ENCODE results near the gene NAALADL2.

Gene NAALADL2

DNA sequence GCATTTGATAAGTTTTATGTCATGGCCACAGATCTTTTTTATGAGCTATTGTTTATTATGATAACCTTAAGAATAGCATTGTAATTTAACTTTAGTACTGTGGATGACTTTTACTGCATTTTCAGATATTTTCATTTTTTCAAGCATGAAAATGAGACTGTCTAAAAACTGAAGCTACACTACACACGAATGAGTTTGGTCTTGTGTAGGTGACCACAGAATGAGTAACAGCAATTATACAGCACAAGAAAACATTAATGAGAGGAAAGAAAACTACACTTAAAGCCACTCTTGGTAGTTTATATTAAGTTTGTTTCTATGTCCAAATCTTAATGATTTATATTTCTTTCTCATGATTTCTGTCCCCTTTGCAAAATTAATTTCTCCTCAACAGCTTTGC is 809.2 kb downstream of the NAALADL2 start:
- DNase-seq (ENCODE audit: low spot score) = no peak

DNA sequence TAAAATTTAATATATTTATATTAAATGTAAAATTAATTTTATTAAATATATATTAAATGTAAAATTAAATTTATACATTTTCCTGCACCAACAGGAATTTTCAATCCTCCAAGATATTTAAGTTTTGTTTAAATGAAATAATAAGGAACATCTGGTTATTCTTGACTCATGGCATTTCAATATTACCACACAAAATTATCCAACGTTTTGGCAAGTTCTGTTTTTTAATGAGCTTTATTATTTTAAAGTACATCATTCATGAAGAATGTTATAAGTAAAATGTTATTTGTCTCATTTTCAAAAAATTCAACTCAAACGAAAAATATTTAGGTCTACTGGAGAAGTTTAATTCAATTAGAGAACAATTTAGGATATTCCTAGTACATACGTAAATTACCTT is 811.4 kb downstream of the NAALADL2 start:
- DNase-seq (ENCODE audit: low spot score) = no peak

DNA sequence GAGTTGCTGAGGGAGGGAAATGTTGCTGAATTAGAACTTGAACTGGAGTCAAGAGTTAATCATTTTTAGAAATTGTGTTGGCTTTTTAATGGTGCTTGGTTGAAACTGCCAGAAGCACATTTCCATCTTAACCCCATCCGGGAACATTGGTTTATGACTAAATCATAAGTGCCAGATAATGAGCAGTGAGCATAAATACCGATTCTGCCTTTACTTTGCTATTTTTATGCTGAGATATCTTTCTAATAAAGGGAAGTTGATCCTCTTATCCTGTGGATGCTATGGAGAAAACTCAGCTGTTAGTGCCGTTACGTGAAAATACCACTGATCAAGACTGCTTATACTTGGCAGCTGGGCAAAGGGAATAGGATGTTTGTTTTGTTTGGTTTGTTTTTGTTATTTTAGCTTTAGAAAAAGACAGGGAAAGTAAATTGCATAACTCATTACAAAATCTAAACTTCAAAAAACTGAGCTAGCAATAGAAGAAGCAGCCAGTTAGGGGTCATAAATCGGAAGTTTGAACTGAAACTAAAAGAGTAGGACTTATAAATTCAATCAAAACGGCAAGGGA is 813.1 kb downstream of the NAALADL2 start:
- no peak for DNase-seq (ENCODE audit: low spot score)

DNA sequence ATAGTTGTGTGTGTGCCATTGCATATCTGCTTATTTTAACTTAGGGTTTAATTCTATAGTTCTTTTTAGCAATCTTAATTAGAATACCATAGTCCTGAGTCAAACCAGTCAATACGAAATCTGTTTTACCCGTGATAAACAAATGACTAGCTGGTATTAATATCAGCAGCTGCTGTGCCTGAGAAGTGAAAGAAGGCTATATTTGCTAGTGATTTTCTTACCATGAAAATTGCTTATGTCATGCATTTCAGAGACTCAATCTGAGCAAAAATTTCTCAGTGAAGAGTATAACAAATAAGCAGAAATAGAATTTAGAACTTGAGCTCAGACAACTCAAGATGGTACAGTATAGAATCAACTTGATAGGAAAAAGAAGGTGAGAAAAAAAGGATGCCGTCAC is 820.4 kb downstream of the NAALADL2 start:
- no peak for DNase-seq (ENCODE audit: low spot score)

DNA sequence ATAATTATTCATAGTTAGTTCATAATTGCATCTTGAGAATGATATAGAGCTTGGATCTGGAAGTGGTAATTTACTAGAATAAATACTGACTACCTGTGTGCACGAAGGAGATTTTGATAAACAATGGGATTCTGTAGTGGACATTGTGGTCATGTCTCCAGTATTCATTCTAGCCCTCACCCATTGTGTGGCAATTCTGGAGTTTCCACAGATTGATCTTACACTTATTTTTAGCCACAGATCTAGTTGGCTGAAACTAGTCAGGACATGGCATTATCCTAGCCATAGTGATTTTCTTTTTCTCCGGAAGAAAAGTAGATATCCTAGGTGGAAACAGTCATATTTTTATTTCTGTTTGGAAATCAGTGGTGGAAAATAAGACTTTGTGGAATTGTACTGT is 833.1 kb downstream of the NAALADL2 start:
- no peak for DNase-seq (ENCODE audit: low spot score)

DNA sequence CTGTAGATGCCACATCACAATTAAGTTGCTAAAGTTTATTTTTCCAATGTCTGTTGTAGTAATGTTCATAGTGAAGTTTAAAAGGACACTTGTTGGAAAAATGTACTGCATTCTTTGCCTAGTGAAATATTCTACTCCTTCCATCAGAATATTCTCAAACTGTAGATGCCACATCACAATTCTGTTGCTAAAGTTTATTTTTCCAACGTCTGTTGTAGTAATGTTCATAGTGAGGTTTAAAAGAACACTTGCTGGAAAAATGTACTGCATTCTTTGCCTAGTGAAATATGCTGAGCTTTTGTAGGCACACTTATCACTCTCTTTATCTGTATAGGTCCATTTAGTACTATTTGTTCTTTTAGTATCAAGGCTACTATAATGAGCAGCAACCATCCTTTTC is 836.1 kb downstream of the NAALADL2 start:
- DNase-seq (ENCODE audit: low spot score) = no peak

DNA sequence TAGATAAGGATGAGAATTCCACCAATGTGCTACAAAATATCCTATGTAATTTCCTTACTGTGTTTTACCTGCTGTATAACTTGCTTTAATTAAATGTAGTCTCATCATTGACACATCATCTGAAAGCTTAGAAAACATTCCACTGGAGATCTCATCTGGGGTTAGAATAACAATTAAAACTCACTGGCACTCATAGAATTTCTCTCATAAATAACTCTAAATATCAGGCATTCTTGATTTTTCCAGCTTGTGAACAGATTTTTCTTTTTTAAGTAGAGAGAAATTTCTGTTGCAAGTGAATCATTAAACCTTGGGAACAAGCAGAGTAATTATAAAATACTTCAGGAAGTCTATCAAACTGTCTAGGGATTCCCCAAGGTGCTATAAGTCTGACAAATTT is 843.8 kb downstream of the NAALADL2 start:
- DNase-seq (ENCODE audit: low spot score) = no peak

DNA sequence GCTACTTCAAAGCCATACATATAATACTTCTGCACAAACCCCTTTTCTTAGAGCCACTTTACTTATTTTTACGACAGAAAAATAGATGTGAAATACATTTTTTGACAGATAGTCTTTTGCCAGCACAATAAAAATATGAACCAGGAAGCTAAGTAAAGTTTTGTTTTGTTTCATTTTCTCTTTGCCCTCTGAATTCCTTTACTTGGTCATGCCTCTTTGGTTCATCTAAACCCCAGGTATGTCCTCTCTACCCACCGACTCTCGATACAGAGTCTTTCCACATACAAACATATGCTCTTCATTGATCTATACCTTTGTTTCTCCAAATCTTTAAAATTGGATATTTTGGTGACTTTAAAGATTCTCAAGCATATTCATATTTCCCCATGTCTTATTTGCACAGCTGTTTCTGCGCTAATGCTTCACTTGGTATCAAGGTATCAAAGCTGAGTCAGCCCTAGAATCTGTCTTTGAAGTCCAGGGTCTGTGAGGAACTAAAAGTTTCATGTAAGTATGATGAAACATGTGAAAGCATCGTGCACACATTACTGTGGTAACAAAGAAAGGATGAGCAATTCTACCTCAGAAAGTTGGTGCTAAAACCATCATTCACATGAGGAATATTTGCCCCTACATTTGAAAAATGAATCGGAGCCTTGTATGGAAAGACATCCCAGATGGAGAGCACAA is 845.4 kb downstream of the NAALADL2 start:
- DNase-seq (ENCODE audit: low spot score) = no peak

DNA sequence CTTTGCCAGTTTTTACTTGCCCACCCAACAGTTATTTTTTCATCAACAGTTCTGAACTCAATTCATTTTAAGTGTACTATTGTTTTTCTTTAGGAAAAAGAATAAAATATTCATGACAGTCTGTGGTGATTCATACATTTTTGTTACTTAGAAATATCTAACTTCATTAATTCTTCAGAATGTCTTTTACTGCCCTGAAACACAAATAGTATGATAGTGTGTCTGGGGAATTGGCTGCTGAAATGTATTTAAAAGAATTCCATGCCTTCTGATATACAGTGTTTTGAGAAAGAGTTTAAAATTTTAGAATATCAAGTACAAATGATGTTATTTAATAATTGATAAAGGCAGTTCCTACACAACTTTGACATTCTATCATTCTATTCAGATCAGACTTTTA is 854.1 kb downstream of the NAALADL2 start:
- DNase-seq (ENCODE audit: low spot score) = no peak

DNA sequence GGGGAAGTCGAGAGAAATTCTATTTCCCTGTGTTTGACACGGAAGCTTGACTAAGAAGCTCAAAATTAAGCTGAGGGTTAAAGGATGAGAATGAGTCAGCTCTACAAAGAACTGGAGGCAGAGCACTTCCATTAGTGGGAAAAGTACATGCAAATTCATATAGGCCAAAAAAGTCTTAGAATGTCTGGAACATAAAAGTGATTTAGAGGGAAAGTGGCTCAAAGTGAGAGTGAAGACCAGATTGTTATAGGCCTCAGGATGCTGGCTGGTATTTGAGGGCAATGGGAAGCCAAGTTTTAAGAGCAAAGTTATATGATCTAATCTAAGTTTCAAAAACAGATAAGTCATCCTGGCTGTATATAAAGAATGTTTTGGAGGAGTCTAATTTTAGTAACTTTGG is 857.3 kb downstream of the NAALADL2 start:
- no peak for DNase-seq (ENCODE audit: low spot score)

DNA sequence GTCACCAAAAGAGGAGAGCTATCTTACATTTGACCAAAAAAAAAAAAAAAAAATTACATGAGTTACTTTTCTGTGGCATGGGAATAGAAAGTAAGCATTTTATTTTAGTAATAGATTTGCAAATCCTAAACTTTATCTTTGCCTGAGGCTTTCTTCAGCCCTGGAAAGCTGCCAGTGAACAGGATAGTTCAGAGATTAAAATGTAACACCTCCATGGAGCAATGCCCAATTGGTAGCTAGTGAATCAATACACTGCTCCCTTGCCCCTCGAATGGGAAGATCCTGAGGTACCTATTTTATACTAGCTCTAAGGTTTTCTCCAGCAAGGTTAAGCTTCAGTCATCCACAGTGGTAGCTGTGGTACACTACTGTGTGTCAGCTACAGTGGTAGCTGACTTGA is 867.1 kb downstream of the NAALADL2 start:
- no peak for DNase-seq (ENCODE audit: low spot score)

DNA sequence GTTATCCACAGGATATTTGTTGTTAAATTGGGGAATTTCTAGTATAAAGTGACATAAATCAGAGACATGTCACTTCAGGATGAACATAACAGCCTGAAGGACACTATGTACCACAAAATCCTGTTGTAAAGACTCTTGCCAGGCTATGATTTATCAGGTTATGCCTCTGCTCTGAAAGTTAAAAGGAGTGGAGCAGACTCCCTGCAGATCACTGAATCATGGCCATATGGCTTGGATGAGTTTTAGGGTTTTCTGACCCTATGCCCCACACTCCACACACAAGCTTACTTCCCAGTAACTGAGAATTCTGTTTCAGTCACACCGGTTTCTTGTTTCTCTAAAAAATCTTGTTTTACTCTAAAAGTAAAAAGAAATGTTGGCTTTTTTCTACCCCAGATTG is 869.4 kb downstream of the NAALADL2 start:
- DNase-seq (ENCODE audit: low spot score) = no peak

DNA sequence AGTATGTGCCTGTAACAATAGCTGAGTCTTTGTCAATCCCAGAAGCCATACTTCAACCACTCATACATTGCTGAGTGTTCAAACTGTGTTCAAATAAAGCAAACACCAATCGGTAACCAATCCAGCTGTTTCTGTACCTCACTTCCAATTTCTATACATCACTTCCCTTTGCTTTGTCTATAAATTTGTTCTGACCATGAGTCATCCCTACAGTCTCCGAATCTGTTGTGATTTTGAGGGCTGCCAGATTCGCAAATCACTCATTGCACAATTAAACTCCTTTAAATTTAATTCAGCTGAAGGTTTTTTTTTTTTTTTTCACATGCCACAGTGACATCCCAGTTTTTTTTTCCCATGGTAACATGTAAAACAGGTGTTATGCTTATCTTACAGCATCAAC is 870.3 kb downstream of the NAALADL2 start:
- no peak for DNase-seq (ENCODE audit: low spot score)

DNA sequence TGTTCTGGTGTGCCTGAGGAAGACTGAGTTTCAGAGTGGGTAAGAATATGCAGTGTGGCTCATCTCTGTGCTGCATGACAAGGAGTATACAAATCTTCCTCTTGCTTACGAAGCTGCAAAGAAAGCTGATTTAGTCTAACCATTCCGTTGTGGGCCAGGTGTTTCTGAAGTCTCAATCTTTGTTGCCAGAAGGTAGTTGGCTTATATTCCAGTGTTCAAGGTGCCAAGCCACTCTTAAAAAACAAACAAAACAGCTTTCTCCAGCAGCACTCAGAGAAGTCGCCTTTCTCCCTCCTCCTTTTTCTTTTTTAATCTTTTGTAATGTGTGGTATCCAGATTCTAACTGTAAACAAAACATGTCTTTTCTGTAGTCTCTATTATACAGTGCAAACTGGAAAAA is 872.4 kb downstream of the NAALADL2 start:
- DNase-seq (ENCODE audit: low spot score) = no peak

DNA sequence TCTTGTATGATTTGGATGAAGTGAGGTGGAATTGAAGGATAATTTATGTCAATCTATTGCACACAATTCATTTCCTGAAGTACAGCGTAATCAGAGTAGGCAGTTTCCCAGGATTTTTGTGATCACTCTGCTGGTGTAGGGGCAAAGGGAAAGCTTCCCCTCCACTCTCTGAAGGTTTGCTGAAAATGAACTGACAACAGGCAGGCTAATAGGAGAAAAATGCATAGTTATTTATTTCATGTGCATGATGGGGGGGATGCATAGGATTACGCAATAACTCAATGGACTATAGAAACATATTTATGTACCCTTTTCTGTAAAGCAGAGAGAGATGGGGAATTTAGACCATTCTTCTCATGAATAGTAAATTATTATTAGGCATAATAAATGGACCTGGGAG is 872.9 kb downstream of the NAALADL2 start:
- DNase-seq (ENCODE audit: low spot score) = no peak

DNA sequence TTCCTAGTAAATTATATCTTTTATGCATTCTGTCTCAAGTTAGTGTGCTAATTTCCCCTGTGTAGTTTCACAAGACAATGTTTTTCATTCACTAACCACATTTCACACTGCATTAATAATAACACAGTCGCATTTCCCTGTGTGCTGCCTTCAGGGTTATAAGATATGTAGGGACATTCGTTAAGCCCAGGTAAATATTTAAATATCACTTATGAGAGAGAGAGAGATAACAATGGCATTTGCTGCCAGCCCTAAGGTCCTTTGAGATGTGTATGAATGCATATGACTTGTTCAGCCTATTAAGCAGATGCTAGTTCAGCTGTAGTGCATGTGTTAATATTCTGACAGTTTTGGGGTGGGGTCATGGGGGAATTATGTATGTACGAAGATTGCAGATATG is 876.7 kb downstream of the NAALADL2 start:
- no peak for DNase-seq (ENCODE audit: low spot score)

DNA sequence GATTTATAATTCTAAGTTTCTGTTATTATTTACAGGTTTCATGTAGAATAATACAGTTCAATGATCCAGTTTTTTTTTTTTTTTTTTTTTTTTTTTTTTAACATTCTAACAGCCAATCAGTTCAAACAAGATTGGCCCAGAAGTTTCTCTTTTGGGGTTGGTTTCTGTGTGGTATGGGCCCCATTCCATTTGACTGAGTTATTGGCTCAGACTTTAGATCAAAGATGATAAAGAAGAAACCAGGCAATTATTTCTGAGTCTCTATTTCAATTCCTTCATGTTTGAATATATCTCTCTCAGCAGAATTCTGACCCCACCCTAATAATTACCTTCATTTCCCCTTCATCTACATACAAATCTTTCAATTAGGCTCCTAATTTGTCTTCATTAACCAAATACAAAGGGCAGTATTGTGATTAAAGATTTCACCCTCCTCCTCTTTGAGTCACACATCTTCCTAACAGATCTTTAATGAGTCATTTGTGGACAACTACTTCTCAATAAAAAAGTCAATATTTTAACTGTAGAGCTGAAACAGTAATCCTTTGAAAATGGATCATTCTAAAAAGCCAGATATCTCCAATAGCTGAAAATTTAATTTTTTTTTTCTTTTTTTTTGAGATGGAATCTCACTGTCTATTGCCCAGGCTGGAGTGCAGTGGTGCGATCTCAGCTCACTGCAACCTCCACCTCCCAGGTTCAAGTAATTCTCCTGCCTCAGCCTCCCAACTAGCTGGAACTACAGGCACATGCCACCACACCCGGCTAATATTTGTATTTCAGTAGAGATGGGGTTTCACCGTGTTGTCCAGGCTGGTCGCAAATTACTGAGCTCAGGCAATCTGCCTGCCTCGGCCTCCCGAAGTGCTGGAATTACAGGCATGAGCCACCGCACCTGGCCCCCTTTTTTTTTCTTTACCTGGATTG is 878.8 kb downstream of the NAALADL2 start:
- no peak for DNase-seq (ENCODE audit: low spot score)

DNA sequence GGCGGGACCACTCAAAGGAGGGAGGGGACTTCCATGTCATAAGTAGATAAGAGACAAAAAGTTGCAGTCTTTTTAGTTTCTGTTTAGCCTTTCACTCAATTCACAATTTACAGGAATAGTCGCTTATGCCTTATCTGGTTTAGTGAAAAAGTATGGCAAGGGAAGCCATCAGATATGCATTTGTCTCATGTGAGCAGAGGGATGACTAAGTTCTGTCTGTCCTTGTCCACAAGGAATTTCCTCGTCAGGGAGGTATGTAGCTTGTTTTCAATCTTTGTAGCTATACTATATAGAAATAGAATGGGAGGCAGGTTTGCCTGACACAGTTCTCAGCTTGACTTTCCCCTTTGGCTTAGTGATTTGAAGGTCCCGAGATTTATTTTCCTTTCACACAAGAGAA is 882.8 kb downstream of the NAALADL2 start:
- DNase-seq (ENCODE audit: low spot score) = no peak

DNA sequence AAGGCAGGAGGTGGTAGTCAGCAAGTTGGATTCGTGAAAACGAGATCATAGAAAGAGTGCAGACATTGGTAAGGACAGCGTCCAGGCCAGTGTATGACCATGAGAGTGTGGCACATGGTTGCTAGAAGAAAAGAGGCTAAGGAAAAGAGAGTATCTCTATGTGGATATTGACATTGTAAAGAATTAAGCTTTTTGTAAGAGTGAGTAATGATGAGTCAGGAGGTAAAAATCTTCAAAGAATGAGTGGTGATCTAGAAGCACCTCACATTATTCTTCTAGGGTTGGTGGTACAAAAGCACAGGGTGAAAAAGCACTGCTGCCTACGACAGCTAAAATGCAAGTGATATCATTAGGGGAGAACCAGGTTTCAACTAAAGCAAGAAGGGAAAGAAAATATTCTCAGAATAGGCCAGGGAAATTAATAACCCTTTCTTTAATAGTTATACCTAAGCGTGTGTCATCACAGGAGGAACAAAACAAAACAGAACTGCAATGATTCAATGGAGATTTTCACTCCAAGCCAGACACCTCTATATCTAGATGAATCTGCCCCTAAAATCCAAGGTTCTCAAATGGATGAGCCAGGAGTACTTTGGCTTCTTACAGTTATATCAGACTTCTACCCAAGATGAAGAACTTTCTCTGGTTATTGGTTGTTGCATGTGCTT is 884.7 kb downstream of the NAALADL2 start:
- DNase-seq (ENCODE audit: low spot score) = no peak

DNA sequence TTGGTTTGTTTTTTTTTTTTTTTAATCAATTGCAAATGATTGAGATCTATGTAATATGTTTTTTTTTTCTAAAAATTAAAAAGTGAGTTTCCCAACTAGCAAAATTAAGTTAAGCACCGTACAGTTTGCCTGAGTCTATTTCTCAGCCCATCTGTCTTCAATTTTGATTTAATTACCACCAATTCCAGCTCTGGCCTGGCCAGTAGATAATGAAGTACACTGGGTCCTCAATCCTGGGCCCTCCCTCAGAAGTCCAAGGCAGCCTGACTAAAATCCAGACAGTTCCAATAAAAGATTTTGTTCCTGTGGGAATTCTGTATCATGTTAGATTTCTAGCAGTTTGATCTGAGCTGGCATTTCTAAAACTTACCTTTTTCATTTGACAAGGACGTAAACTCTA is 887.2 kb downstream of the NAALADL2 start:
- DNase-seq (ENCODE audit: low spot score) = no peak

DNA sequence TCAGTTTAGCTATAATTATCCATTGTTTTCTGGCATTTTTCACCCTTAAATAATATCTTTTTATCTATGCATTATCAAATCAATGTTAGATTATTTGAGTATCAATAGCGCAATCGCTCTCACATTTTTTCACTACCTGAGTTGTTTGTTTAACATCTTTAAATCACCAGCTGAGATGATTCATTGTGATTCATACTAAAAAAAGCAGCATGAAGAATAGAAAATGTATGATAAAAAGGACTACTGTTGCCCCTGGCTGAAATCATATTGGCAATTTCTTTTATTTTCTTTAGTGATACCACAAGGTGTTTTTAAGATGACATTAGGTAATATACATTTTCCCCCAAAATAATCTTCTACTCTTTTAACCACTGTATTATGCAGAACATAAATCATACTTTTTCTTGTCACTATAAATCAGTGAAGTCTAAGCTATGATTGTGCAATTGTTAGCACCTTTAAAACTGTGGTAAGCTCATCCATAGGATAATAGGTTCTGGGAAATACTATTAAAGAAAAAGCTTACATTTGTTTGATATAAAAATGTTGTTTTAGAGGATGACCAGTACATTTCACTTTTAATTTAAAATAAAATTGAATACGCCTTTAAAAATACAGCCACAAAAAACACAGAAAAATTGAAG is 889.1 kb downstream of the NAALADL2 start:
- DNase-seq (ENCODE audit: low spot score) = no peak

DNA sequence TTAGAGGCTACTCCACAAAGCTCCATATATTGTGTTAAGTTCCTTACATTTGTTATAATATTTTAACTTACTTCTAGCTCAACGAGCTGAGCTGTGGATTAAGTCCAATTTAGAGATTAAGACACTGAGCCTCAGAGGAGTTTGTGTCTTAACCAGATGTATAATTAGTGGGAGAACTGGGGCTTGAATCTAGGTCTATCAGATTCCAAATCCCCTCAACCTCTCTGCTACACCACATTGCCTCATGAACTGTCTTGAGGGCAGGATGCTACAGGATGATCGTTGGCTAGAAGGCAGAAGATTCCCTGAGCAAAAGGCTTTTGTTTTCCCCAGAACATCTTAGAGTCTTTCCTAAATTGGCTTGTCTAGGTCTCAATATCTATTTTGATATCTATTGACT is 890.8 kb downstream of the NAALADL2 start:
- DNase-seq (ENCODE audit: low spot score) = no peak
